ENCODE results near the gene SHROOM3.

DNA sequence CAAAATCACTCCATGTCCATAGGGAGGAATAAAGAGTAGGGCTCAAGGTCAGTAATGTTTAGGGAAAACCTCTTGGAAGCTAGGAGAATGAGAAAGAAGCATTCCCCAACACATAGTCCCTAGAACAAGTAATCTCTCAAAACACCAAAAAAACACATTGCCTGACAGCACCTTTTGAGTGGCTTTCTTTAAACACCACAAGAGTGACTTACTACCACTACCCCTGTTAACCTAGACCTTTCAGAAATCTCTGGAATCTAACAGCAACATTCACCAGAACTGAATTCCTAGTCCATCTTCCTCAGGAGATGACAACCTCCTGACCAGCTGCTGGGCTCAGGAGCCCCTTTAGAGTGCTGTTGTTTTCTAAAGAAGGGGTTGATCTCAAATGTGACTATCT, 320.7 kb downstream of the SHROOM3 start:
- TF ChIP-seq HOXA7 (CRISPR knock-in tag; IDR thresholded peaks at IDR 0.05) (no peak), POLR2A (IDR thresholded peaks at IDR 0.05; ENCODE audit: low read length) (no peak)
- TF ChIP-seq, protein P1, sequence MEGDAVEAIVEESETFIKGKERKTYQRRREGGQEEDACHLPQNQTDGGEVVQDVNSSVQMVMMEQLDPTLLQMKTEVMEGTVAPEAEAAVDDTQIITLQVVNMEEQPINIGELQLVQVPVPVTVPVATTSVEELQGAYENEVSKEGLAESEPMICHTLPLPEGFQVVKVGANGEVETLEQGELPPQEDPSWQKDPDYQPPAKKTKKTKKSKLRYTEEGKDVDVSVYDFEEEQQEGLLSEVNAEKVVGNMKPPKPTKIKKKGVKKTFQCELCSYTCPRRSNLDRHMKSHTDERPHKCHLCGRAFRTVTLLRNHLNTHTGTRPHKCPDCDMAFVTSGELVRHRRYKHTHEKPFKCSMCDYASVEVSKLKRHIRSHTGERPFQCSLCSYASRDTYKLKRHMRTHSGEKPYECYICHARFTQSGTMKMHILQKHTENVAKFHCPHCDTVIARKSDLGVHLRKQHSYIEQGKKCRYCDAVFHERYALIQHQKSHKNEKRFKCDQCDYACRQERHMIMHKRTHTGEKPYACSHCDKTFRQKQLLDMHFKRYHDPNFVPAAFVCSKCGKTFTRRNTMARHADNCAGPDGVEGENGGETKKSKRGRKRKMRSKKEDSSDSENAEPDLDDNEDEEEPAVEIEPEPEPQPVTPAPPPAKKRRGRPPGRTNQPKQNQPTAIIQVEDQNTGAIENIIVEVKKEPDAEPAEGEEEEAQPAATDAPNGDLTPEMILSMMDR (IDR thresholded peaks at IDR 0.05) = no peak
